AG09309 (cell line): Measurements from ENCODE around the gene PGA5.
"Not testable (repeated sequence)": the region's sequence is repeated elsewhere in the genome, so short reads cannot be mapped to it uniquely, and the experiment has no call there.

Experiments
- DNase-seq: peaks from one replicate; pipeline ENCODE4 v3.0.0-alpha.2; 2010; ENCODE audit warnings: low read depth
- H3K4me3 ChIP-seq: 2 replicates; pipeline ENCODE4 v1.5.1; 2011; ENCODE audit warnings: mild to moderate bottlenecking, low read depth, low read length, moderate library complexity; ENCODE audit not compliant: control insufficient read depth
- CTCF ChIP-seq: IDR thresholded peaks from 2 replicates; pipeline ENCODE4 v1.5.1; 2011; ENCODE audit warnings: mild to moderate bottlenecking, low read depth, low read length, inconsistent platforms; ENCODE audit not compliant: insufficient read depth, control insufficient read depth; ENCODE audit errors: missing control alignments

The PGA5 gene

GRCh38 chr11:61231585-61231984, 9.4 kb upstream of the PGA5 start:
- not testable (repeated sequence) for DNase-seq, H3K4me3 ChIP-seq

- not testable (repeated sequence) for H3K4me3 ChIP-seq, DNase-seq
Measured at GRCh38 chr11:61232548-61233145, 8.3 kb upstream of the PGA5 start.

GRCh38 chr11:61237130-61237529, 3.8 kb upstream of the PGA5 start:
- DNase-seq: not testable (repeated sequence)

GRCh38 chr11:61240288-61240687, 687 bp upstream of the PGA5 start:
- H3K4me3 ChIP-seq, DNase-seq: not testable (repeated sequence)

More at GRCh38 chr11:61237130-61237529, 3.8 kb upstream of the PGA5 start:
- not testable (repeated sequence) for H3K4me3 ChIP-seq

- DNase-seq, H3K4me3 ChIP-seq: not testable (repeated sequence)
Measured at GRCh38 chr11:61241526-61241925, 551 bp downstream of the PGA5 start.

- DNase-seq, H3K4me3 ChIP-seq: not testable (repeated sequence)
Measured at GRCh38 chr11:61245284-61245964, 4.4 kb downstream of the PGA5 start.

GRCh38 chr11:61248071-61248470, 7.1 kb downstream of the PGA5 start:
- not testable (repeated sequence) for DNase-seq, H3K4me3 ChIP-seq

GRCh38 chr11:61249201-61249600, 8.2 kb downstream of the PGA5 start:
- not testable (repeated sequence) for H3K4me3 ChIP-seq, DNase-seq

- H3K4me3 ChIP-seq, DNase-seq: not testable (repeated sequence)
Measured at GRCh38 chr11:61250796-61251765, 10.1 kb downstream of the PGA5 start.

- H3K4me3 ChIP-seq, DNase-seq: not testable (repeated sequence)
Measured at GRCh38 chr11:61252332-61252731, 11.4 kb downstream of the PGA5 start.

- TF ChIP-seq CTCF: peak; percentile 97
- no peak for DNase-seq
- H3K4me3 ChIP-seq: no peak overlapping the region
Measured at GRCh38 chr11:61254403-61255025, 13.5 kb downstream of the PGA5 start.
